8988T (cell line): ENCODE data around the gene ANKRD10.

ENCODE experiments used
- DNase-seq: peaks from one replicate; pipeline ENCODE4 v3.0.0; 2011

Gene ANKRD10

DNA sequence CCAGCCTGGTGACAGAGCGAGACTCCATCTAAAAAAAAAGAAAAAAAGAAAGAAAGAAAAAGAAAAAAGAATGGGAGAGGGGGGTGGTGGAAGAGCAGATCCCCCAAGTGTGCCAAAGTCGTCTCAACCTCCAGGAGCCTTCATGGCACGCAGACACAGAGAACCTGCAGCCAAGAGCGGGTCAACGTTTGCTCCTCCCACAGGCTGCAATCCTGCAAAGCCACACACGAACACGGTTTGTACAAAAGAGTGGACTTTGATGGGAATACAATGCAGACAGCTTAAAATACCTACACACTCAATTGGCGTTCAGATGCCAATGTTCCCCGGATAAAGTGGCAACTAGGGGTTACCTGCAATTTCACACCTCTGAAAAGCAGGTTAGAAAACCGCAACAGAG lies 29.4 kb downstream of the ANKRD10 start:
- DNase-seq: no peak

DNA sequence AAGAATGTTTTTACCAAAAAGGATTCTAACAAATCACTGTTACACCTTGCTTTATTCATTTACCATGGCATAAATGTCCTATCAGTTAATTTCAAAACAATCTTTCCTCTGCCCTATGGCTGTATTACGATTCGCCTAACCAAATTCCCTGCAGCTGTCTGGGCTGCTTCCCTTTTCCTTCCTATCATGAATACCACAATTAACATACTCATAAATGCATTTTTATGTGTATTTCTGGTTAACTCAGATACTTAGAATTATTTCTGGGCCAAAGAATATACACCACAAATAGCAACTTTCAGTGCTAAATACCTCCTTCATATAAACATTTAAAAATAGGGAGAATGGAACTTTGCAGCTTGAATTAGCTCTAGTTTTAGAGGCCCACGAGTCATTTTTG lies 30.4 kb downstream of the ANKRD10 start:
- no peak for DNase-seq

DNA sequence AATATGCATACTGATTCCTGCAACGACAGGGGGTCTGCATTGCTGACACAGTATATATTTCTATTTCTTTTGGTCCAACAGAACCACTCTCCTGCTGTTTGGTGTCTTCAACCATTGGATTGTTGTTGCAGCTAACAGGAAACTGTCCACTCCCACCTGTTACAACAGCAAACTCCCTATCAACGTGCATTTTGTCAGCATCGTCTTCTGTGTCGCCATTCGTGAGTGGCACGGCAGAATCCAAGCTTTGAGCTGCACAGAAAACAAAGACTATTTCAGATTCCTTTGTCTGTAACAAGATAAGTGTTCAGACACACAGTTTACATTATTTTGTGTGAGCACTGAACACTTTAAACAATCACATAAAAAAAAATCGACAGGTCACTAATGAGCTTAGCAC lies 31.3 kb downstream of the ANKRD10 start:
- DNase-seq: no peak

DNA sequence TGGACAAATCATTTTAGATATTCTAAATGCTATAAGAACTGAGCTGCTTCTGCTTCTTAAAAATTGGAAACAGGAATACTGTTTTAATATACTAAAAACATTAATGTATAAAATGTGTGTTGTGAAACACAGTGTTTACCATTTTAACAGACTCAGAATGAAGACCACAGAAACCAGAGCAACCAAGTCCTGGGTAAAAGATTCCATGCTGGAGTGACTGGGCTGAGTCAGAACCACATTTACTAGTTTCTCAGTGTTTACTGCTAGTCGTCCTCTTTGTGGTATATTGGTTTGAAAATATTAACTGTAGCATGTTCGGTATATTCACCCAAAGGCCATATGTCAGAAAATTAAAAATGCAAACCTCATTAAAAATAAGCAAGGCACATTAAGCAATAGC lies 31.9 kb downstream of the ANKRD10 start:
- DNase-seq: no peak

DNA sequence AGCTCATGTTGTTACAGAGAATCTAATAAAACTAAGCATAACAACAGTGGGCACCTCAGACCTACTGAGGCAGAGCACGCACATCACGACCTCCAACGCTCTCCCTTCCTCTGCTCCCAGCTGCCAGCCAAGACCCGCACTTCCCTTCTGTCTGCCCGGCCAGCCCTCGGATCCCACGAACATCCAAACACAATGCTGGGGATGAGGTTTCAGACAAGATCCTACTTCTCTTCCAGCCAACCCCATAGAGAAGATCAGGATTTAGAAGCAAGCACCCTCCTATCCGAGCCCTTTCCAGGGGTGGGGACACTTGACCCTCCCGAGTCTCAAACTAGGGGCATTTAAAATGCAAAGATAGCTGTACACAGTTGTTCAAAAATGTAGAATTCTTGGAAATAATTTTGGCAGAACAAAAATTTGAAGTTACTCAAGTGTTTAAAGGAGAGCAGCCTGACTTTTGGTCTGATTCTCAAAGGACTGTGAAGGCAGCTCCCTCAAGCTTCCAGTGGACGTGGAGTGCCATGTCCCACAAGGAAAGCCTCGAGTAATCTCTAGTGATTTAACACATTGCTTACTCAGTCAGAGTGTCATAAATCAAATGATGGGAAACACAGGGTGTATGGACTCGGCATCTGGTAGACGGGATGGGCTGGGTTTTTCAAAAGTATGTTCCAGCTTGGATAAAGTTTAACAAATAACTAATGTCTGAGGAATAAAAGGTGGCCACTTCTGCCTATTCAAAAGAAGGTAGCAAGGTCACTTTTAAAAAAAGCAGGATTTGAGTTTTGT lies 32.8 kb downstream of the ANKRD10 start:
- no peak for DNase-seq

DNA sequence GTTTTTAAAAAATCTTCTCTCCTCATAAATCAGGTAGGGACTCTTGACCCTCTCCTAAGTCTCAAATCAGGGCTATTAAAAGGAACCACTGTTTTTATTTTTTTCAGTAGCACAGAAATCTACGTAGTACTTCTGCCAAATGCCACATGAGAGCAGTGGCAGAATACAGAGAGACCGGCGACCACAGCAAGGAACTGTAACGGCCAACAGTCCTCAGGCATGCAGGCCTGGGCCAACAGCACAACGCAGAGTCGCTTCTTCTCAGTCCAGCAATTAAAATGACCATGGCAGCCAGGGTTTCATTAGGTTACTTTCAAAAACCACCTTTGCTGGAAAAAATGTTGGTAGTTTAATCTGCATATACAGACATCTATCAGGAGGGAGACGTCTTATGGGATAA lies 34.2 kb downstream of the ANKRD10 start:
- no peak for DNase-seq

DNA sequence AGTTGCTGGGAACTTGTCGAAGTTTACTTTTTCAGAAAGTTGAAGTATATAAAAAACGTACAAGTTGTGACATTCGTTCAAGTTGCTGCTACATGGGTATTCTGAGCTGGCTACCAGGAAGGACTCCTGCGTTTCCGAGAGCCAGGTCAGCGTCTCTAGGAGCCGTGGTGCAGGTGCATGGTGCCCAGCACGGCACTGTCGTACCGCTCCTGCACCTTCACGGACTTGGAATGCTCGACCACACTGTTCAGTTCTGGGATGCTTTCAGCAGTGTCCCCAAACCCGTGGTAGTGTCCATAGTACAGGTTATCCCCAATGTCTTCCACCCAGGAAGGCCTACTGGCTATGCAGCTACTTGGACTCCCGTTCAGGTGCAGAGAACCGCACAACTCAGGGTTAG lies 35.4 kb downstream of the ANKRD10 start:
- DNase-seq: no peak

DNA sequence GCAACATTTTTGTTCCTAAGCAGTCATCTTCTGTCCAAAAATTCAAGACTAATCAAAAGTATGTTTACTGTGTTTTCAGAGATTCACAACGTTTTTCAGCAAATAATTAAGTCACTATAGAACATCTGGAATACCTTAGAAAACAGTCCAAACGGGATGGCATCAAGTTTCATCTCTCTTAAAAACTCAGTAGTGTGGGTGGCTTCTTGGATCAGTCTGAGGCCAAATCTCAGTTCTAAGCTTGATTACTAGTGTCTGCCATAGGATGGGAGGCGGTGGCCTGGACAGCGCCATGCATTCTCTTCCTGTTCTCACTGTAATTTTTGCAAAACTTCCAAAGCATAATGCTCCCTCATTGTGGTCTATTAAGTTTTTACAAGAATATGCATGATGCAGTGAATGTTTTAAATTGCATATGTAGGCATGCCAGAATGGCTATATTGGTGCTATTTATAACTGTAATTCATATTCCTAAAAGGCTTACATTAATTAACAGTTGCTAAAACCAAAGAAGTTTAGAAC lies 37.1 kb downstream of the ANKRD10 start:
- no peak for DNase-seq

DNA sequence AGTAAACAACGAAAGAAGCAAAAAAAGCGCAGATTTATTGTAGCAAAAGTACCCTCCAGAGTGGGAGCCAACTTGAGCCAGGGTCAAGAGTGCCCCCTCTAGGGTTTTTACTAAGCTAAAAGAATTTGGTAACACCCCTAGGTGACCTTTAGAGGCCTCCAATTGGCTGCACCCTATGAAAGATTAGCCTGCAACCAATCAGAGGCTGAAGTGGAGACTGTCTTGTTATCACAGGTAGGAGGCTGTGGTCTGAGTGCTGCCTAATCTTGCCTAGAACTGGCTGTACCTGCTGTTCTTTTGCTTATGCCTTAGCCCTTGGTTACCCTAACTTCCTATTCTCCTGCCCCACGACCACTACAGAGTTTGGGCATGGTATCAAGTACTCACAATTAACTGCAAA lies 38.3 kb downstream of the ANKRD10 start:
- DNase-seq: no peak

DNA sequence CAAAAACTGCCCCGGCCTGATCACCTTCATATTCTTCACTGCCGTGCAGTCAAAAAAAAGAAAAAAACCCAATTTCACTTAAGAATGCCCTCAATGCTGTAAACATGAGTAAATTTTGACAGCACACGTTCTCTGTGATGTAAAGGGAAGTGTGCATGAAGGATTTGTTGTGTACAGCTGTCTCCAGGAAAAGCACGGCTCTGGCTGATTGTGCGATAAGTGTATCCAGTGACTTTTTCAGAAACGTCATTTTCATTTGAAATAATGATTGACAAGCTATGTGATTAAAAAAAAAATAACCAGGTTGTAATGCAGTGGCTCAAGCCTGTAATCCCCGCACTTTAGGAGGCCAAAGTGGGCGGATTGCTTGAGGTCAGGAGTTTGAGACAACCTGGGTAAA lies 39.6 kb downstream of the ANKRD10 start:
- DNase-seq: no peak

DNA sequence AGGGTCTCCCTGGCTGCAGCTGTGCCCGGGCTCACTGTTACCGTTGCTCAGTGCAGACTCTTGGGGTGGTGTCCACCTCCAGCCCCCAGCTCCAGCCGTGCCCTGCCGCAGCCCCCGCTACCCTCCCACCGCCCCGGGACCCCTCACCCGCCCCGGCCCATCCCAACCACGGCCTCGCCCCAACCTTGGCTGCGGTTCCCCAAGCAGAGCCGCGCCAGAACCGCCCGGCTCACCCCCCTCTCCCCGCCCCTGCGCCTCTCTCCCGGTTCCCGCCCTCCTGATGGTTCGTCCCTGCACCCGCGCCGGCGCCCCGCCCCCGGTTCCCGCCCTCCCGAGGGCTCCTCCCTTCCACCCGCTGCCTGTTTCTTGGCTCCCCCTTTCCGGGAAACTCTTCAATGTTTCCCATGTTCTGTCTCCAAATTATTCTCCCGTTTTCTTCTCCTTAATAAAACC lies 40.3 kb downstream of the ANKRD10 start:
- DNase-seq: peak; percentile 80

DNA sequence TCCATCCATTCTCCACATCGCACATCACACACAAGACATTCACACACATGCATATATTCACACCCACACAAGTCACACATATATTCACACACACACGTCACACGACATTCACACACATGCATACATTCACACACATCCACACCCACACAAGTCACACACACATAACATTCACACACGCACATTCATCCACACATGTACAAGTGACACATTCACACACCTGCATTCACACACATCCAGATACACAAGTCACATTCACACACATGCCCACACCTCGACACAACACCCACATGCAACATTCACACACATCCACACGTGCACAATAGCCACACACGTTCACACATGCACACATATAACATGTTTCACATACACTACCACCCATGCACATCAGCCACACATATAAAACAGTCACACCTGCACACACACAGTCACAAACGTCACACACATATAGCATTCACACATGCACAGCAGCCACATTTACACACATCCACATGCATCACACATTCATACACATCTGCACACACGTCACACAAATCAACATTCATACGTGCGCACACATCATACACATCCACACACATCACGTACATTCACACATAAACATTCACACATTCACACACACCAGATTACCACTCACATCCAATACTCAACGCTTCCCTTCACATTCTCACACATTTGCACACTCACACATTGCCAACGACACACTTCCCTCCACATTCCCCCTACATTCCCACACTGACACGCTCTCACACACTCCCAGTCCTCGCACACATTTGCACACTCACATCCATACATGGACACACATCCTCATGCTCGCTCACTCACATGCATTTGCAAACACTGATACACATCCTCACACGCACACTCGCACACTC lies 41.0 kb downstream of the ANKRD10 start:
- no peak for DNase-seq

DNA sequence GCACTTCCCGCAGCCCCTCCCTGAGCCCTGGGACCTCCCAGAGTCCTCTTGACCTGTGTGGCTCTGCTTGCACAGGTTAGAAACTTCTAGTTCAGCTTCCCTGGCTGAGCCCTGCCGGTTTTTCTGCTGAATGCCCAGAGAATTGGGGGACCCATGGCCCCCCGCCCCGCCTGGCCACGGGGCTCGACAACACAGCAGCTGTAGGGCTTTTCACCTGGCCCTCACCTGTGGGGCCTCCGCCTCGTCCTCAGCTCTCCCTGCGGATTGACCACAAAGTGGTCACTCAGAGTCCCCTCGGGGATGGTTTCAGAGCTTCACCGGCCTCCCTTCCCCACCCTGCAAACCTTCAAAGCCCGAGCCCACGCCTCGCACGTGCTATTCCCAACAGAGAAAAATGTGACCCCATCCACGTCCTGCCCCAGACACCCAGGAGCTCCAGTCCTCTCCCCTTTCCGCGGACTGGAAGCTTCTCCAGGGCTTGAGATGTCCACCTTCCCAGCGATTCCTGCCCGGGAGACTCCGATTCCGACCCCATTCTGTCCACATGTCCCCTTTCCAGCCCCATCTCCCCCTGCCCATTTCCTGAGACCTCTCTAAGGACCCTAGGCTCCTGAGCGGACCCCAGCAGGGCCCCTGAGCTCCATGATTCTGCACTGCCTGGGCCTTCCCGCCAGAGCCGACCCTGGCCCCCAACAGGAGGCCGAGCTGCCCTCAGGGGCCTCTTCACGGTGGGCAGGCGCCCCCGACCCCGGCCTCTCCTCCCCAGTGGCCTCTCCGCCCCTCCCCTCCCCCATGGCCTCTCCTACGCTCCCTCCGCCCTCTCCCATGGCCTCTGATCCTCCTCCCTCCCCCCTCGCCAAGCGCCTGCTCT lies 41.9 kb downstream of the ANKRD10 start:
- DNase-seq: no peak

DNA sequence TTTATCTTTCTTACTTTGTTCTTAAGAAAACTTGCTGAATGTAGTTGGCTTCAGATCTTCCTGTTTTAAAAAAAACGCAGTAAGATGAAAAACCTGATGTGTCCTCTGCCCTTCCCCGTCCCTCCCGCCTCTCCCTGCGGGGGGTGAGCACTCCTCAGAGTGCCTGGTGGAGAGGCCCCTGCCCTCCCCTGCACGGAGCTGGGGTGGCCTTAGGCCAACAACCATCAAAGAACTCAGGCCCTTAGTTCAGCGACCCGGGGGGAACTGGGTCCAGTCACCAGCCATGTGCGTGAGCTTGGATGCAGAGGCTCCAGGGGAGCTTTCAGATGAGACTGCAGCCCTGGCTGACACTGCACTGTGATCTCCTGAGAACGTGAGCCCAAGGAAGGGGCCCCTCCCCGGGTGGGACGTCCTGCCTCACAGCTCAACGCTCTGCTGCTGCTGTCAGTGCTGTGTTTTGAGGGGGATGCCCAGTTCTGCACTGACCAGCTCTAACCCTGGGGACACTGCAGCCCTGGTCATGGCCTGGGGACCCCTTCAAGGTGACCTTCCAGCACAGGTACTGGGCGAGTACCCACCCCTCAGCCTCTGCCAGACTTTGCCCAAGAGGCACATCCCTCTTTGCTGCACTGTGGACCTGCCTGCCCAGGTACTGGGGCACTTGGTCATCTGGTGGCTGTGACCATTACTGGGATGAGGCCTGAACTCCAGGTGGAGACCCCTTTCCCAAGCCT lies 42.7 kb downstream of the ANKRD10 start:
- DNase-seq: no peak

DNA sequence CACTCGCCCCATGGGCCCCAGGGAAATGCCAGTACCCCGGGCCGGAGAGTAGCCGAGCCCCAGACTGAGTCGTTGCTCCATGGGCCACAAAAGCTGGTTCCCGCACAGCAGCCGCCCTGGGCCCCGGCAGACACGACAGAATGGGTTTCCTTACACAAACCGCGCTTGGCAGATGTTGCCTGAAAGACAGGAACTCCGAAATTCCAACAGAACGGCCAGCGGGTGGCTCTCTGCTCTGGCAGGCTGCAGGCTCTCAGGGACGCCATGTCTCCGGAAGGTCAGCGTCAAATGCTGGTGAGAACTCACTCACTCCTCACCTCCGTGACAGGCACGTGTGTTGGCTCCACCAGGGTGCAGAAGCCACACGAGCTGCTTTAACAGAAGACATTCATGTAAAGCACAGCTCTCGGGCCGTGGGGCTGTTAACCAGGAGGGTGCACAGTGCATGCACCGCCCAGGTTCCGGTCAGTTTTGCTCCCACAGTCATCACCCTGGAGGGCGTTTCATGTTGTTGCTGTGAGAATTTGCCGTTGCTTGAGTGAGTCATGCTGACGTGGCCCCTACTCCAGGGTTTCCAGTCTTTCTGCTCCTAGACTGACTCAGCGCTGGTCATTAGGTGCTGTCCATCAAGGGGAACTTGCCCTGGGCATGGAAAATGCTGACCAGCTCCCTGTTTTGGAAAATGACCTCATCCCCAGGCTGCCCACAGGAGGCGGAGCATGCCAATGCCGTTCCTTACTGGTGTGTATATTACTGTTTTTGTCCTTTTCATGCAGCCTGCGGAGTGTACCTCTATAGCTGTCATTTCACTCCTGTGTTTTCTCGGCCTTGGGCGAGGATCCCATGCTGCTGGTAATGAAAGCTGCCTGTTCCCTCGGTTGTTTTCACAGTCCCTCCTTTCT lies 44.8 kb downstream of the ANKRD10 start:
- DNase-seq: peak; percentile 84

DNA sequence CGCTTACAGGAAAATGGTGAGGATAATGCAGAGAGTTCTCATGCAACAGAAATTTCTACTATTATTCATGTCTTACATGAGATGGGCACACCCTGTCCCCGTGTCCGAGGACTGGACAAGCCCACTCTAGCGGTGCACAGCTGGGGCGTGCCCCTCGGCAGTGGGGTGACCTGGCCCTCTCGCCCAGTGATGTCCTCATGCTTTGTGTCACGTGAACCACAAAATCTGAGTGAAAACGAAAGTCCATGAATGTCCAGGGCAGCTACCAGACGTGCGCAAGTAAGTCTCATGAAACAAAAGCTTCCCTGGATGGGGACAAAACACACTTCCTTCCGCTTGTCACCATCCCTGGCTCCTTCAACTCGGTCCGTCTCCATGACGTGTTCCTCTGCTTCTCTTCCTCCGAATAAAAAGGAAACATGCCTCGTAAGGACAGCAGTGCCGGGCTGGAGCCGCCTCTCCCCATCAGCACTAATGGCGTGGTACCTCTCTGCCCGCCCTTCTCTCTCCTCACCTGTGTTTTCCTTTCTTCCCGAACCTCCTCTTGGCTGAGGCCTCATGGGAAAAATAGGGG lies 45.6 kb downstream of the ANKRD10 start:
- DNase-seq: peak; percentile 46

DNA sequence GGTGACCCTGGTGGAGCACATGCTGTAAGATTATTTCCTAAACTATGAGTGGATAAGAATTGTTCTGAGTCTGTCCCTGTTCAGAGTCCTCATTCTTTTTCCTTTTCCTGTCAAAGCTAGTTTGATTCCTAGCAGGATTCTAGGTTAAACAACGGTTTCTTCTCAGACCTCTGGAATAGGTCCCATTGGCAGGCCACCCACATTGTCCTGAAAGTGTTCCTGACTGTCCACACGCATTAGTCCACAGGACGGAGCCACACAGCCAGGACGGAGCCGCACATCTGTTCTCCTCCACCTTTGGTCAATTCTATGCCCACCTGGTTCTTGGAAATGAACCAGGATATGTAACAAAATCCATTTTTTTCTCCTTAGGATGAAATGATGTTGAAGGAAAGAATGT lies 46.1 kb downstream of the ANKRD10 start:
- DNase-seq: no peak

DNA sequence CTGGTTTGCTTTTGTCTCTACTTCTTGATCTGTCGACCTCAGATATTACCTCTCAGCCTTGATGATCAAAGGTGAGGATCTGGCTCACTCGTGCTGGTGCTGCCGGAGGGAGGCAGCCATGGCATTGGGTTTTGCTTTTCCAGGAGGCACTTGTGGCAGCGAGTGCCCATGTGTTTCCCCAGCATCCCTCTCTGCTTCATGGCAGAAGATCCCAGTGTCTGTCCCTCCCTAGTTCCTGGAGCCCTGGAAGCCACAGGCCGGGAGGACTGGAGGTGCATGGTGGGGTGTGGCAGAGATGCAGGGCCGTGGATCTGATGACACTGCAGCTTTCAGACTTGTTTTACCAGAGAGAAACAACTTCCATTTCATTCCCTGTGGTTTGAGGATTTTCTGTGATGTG lies 47.5 kb downstream of the ANKRD10 start:
- no peak for DNase-seq

DNA sequence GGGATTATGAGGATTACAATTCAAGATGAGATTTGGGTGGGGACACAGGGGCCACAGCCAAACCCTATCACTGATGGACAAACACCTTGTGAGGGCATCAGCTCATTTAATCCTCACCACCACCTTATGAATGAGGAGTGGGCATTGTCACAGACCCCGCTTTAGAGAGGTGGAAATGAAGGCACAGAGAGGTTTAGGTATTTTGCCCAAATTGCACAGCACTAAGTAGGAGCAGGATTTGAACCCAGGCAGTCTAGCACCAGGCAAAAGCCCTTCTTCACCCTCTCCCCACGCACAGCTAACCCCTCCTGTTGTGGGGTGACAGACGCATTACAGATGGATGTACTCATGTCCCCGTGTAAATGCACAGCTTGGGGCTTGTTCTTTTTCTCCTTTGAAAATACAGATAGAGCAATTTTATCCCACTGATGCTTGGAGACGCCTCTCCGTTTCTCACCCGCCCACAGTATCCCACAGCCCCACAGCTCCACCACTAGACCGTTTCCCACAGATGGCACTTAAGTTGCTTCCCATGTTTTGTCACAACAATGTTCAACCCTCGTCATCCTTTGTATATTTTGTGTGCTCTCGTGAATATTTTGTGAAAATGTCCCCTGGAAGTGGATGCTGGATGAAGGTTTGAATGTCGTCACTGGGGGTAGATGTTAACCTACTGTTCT lies 48.2 kb downstream of the ANKRD10 start:
- DNase-seq: no peak

DNA sequence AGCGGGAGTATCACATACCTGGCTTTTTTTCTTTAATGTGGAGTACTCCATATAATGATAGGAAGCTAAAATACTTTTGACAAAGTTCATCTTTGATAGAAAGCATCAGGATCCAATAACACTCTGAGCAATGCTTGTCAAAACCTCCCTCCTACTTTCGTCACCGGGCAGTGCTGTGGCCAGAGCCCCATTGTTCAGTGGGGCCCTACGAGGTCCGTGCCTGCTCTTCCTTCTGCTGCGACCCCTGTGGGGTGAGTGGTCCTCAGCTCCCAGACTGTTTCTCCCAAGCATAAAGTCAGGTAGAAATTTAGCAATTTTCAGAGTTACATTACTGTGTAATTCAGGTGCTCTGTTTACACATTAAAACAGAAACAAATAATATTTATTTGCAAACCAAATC lies 51.2 kb downstream of the ANKRD10 start:
- DNase-seq: no peak
